AG04450 (cell line): Measurements from ENCODE around the gene TRHDE. TPM values are rescaled to one million over a fixed set of nuclear protein-coding genes. Genes with fewer than 3 reads are reported as not detected.

Experiments used
- CTCF ChIA-PET: fragments of 300-600, 350-600 bp; formaldehyde crosslinking; extraction: SDS; loops from one replicate; lab custom pipeline; 2022; ENCODE audit warnings: antibody characterized with exemption, inconsistent platforms; lab: Charles Lee
- POLR2A ChIA-PET: fragments of 350-600 bp; formaldehyde crosslinking; extraction: SDS; loops from one replicate; lab custom pipeline; 2021; ENCODE audit warnings: antibody characterized with exemption, inconsistent platforms; lab: Yijun Ruan, JAX
- DNase-seq: peaks from one replicate; pipeline ENCODE4 v3.0.0-alpha.2; 2011; ENCODE audit warnings: low read depth, low spot score
- H3K27ac ChIP-seq: one replicate; pipeline ENCODE4 v1.5.1; 2012; ENCODE audit warnings: low read depth, low read length, control low read depth
- H3K27me3 ChIP-seq: one replicate; pipeline ENCODE4 v1.6.0; 2012; ENCODE audit warnings: low read length; ENCODE audit not compliant: control insufficient read depth, insufficient read depth
- H3K4me3 ChIP-seq: 2 replicates; pipeline ENCODE4 v1.5.1; 2011; ENCODE audit warnings: mild to moderate bottlenecking, low read depth, low read length, control low read depth
- H3K9me3 ChIP-seq: 2 replicates; pipeline ENCODE4 v1.5.1; 2012; ENCODE audit warnings: low read length; ENCODE audit not compliant: control insufficient read depth, insufficient read depth
- polyA plus RNA-seq: library from polyadenylated mRNA; depleted of rRNA; stranded (reverse); fragments of >200 nt; gene quantifications from 2 replicates; pipeline ENCODE4 v1.2.3, GENCODE V29; 2011
- TF ChIP-seq, protein P1 (sequence below): IDR thresholded peaks from 2 replicates; pipeline ENCODE4 v1.5.1; 2011; ENCODE audit warnings: low read depth, low read length, control low read depth, inconsistent platforms

Gene TRHDE
- polyA plus RNA-seq, 1 experiment = 90.7 TPM

DNA sequence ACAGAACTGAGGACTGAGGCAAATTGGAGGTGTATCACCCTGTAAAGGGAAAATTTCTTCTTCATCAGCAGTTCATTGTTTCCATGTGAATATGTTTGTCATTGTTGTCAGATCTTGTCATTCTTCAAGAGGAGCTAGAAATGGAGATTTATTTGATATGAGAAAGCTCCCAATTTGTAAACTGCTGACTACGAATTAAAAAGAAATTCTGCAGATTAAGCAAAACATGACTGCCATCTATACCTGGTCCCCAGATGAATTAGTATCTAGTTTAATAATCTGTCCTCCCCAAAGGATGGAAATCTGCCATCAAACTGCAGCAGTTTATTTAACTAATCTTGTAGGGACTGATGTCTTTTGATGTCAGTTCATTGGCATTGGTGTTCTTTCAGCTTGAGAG, 162.8 kb downstream of the TRHDE start:
- Histone ChIP-seq H3K27ac (no peak overlapping the region), H3K4me3 (no peak overlapping the region), H3K9me3 (no peaks in the 10 kb centered on the region), H3K27me3 (no peaks in the 10 kb centered on the region)
- TF ChIP-seq, protein P1, sequence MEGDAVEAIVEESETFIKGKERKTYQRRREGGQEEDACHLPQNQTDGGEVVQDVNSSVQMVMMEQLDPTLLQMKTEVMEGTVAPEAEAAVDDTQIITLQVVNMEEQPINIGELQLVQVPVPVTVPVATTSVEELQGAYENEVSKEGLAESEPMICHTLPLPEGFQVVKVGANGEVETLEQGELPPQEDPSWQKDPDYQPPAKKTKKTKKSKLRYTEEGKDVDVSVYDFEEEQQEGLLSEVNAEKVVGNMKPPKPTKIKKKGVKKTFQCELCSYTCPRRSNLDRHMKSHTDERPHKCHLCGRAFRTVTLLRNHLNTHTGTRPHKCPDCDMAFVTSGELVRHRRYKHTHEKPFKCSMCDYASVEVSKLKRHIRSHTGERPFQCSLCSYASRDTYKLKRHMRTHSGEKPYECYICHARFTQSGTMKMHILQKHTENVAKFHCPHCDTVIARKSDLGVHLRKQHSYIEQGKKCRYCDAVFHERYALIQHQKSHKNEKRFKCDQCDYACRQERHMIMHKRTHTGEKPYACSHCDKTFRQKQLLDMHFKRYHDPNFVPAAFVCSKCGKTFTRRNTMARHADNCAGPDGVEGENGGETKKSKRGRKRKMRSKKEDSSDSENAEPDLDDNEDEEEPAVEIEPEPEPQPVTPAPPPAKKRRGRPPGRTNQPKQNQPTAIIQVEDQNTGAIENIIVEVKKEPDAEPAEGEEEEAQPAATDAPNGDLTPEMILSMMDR = no peak
- ChIA-PET POLR2A (no interaction called here), CTCF (no interaction called here)
- DNase-seq = no peak

DNA sequence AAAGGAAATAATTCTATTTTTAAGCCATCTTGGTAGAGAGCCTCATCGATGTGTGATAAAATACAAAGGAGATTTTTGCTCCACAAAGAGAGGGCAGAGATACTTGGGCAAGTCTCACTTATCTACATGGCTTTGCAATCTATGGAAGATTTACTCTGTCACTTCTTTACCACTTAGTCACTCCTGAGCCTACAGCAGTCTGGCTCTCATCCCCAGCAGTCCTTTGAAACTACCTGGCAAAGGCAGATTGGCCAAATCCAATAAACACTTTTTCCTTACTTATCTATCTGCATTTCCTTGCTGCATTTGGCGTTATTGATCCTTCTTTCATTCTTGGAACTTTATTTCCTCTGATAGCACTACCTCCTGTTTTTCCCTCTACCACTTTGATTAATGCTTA, 170.0 kb downstream of the TRHDE start:
- CTCF ChIA-PET = no interaction called here

DNA sequence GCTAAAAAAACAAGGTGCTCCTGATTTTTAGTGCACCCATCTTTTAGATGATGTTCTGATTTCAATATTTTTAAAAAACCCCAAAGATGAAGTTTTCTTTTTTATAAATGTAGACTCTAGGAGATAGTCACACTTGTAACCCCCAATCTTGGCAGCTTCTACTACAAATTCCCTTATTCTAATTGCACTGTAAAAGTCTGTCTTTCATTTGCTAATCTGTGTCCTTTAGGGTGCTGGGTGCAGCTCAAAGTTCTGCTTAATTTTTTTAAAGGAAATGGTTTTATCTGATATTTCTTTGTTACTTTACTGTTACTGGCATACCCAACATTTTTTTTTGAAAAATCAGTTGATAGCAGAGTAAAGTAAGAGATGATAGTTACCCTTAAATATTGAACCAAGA, 172.0 kb downstream of the TRHDE start:
- TF ChIP-seq, protein P1 = no peak
- H3K4me3 ChIP-seq = no peak overlapping the region
- no peaks in the 10 kb centered on the region for H3K9me3 ChIP-seq
- H3K27ac ChIP-seq = no peak overlapping the region
- DNase-seq = no peak
- ChIA-PET POLR2A (no interaction called here), CTCF (no interaction called here)
- no peaks in the 10 kb centered on the region for H3K27me3 ChIP-seq

More for the DNA sequence above, 170.0 kb downstream of the TRHDE start:
- H3K27me3 ChIP-seq = no peaks in the 10 kb centered on the region
- POLR2A ChIA-PET = no interaction called here
- H3K27ac ChIP-seq = no peak overlapping the region
- no peak for DNase-seq
- H3K4me3 ChIP-seq = no peak overlapping the region
- TF ChIP-seq, protein P1 = no peak
- H3K9me3 ChIP-seq = no peaks in the 10 kb centered on the region

DNA sequence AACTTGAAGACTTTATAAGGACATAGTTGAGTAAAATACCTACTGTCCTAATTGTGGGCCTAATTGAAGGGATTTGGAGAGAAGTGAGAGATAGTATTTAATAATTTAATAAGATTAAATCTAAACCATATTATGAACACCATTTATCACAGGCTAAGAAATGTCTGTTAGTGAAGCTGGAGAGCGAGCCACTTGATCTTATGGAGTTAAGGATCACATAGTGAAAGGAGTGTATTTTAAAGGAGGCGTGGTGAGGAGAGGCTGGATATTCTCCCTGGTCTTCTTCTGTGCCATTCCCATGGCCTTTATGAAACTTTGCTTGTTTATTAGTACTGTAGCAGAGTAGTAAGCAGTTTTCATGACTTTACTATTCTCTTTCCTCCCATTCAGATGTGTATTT, 172.4 kb downstream of the TRHDE start:
- no peak for DNase-seq
- CTCF ChIA-PET = no interaction called here
- TF ChIP-seq, protein P1 = no peak
- POLR2A ChIA-PET = no interaction called here
- Histone ChIP-seq H3K4me3 (no peak overlapping the region), H3K9me3 (no peaks in the 10 kb centered on the region), H3K27ac (no peak overlapping the region), H3K27me3 (no peaks in the 10 kb centered on the region)

DNA sequence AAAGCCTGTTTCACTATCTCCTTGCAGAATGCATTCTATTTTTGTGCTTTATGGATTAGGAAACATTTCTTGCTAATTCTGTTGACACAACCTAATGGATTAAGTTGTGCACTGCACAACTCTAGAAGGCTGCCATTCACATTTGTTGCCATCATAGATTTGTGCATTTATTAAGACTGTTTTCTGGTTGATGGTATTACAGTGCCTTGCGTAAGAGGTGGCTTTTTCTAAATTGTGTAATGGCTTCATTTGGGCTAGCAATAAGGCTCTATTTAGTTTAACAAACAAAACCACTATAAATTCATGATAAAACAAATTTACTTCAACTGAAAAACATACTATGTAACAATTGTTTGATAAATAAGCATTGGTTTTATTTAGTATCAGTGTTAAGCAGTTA, 175.9 kb downstream of the TRHDE start:
- TF ChIP-seq, protein P1 = no peak
- CTCF ChIA-PET = no interaction called here
- Histone ChIP-seq H3K27me3 (no peaks in the 10 kb centered on the region), H3K27ac (no peak overlapping the region), H3K9me3 (no peaks in the 10 kb centered on the region), H3K4me3 (no peak overlapping the region)
- POLR2A ChIA-PET = no interaction called here
- no peak for DNase-seq
